ENCODE data around the gene NPDC1. TPM values are rescaled to one million over a fixed set of nuclear protein-coding genes. Genes with fewer than 3 reads are reported as not detected.

NPDC1 gene
- total RNA-seq, 1 donor from 2014 or later = 62.0 TPM

DNA sequence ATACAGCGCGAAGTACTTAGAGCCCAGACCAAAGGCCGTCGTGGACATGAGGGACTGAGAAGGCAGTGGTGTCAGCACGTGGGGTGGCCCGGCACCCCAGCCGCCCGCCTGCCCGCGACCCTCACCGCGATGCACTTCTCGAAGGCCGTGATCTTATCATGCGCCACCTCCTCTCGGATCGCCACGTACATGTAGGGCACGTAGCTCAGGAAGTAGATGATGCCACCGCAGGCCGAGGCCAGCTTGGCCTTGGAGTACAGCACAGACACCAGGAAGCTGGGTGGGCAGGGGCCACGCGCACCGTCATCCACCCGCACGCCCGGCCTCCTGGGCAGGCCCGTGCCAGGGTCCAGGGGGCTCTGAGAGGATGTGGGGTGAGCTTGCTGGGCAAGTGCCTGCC, 28.9 kb downstream of the NPDC1 start:
- Mint-ChIP-seq H3K27me3 (no peaks in the 10 kb centered on the region), H3K36me3 (ENCODE audit: insufficient read depth) (peaks cover 1% of the 10 kb centered on the region), H3K4me3 (ENCODE audit: low read depth) (no peak overlapping the region), H3K9me3 (ENCODE audit: low read depth) (no peaks in the 10 kb centered on the region), H3K27ac (no peak overlapping the region), H3K4me1 (ENCODE audit: low read depth) (no peaks in the 10 kb centered on the region)
- DNase-seq (ENCODE audit: low spot score, unreplicated experiment) = no peak
- TF ChIP-seq, protein P1, sequence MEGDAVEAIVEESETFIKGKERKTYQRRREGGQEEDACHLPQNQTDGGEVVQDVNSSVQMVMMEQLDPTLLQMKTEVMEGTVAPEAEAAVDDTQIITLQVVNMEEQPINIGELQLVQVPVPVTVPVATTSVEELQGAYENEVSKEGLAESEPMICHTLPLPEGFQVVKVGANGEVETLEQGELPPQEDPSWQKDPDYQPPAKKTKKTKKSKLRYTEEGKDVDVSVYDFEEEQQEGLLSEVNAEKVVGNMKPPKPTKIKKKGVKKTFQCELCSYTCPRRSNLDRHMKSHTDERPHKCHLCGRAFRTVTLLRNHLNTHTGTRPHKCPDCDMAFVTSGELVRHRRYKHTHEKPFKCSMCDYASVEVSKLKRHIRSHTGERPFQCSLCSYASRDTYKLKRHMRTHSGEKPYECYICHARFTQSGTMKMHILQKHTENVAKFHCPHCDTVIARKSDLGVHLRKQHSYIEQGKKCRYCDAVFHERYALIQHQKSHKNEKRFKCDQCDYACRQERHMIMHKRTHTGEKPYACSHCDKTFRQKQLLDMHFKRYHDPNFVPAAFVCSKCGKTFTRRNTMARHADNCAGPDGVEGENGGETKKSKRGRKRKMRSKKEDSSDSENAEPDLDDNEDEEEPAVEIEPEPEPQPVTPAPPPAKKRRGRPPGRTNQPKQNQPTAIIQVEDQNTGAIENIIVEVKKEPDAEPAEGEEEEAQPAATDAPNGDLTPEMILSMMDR (IDR thresholded peaks at IDR 0.05; ENCODE audit: unreplicated experiment) = no peak

DNA sequence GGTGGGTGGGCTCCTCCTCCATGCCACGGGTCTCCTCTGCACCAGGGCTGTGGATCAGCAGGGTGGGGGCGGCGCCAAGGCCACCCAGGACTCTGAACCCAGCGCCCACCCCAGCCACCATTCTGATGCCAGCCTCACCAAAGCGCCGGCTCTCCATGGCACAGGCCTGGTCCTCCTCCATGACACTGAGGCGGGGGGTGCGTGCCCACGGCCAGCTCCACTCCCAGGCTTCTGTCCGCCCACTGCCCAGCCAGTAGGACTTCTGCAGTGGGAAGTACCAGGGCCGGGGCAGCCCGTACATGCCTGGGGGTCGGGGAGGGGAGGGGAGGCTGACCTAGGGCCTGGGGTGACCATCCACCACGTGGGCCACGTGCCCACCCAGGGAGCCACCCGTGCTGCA, 29.5 kb downstream of the NPDC1 start:
- no peaks in the 10 kb centered on the region for H3K4me1 Mint-ChIP-seq (ENCODE audit: low read depth)
- TF ChIP-seq, protein P1 (IDR thresholded peaks at IDR 0.05; ENCODE audit: unreplicated experiment) = no peak
- no peaks in the 10 kb centered on the region for H3K9me3 Mint-ChIP-seq (ENCODE audit: low read depth)
- no peaks in the 10 kb centered on the region for H3K27me3 Mint-ChIP-seq
- peaks cover 1% of the 10 kb centered on the region for H3K36me3 Mint-ChIP-seq (ENCODE audit: insufficient read depth)
- no peak for DNase-seq (ENCODE audit: low spot score, unreplicated experiment)
- no peak overlapping the region for H3K27ac Mint-ChIP-seq
- H3K4me3 Mint-ChIP-seq (ENCODE audit: low read depth) = no peak overlapping the region

DNA sequence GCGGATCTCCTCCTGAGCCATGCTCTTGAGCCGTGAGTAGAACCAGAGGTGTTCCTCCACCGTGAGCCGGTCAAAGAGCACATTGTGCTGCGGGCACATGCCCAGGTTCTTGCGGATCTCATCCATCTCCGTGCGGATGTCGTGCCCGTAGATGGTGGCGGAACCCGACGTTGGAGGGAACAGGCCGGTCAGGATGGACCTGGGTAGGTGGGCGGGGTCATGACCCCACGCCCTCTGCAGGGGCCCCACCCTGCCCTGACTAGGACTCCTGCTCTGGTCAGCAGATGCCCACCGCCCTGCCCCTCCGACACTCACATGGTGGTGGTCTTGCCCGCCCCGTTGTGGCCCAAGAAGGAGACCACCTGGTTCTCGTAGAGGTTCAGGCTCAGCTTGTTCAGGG, 30.0 kb downstream of the NPDC1 start:
- Mint-ChIP-seq H3K27ac (no peak overlapping the region), H3K4me3 (ENCODE audit: low read depth) (no peak overlapping the region), H3K27me3 (no peaks in the 10 kb centered on the region), H3K9me3 (ENCODE audit: low read depth) (no peaks in the 10 kb centered on the region), H3K4me1 (ENCODE audit: low read depth) (no peaks in the 10 kb centered on the region), H3K36me3 (ENCODE audit: insufficient read depth) (peaks cover 1% of the 10 kb centered on the region)
- TF ChIP-seq, protein P1 (IDR thresholded peaks at IDR 0.05; ENCODE audit: unreplicated experiment) = no peak
- no peak for DNase-seq (ENCODE audit: low spot score, unreplicated experiment)

DNA sequence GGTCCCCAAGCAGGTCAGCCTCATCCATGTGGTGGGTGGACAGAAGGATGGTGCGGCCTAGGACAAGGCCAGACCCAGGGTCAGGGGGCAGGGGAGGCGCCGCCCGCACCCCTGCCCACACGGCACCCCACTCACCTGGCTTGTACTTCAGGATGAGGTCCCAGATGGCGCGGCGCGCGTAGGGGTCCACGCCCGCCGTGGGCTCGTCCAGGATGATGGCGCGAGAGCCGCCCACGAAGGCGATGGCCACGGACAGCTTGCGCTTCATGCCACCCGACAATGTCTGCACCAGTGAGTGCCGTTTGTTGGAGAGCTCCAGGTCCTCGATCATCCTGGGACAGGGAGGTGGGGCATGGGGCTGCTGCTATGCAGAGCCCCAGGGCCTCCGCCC, 30.4 kb downstream of the NPDC1 start:
- TF ChIP-seq, protein P1 (IDR thresholded peaks at IDR 0.05; ENCODE audit: unreplicated experiment) = no peak
- no peak overlapping the region for H3K4me3 Mint-ChIP-seq (ENCODE audit: low read depth)
- H3K9me3 Mint-ChIP-seq (ENCODE audit: low read depth) = no peaks in the 10 kb centered on the region
- no peak overlapping the region for H3K27ac Mint-ChIP-seq
- DNase-seq (ENCODE audit: low spot score, unreplicated experiment) = no peak
- H3K4me1 Mint-ChIP-seq (ENCODE audit: low read depth) = no peaks in the 10 kb centered on the region
- peaks cover 1% of the 10 kb centered on the region for H3K36me3 Mint-ChIP-seq (ENCODE audit: insufficient read depth)
- H3K27me3 Mint-ChIP-seq = no peaks in the 10 kb centered on the region

DNA sequence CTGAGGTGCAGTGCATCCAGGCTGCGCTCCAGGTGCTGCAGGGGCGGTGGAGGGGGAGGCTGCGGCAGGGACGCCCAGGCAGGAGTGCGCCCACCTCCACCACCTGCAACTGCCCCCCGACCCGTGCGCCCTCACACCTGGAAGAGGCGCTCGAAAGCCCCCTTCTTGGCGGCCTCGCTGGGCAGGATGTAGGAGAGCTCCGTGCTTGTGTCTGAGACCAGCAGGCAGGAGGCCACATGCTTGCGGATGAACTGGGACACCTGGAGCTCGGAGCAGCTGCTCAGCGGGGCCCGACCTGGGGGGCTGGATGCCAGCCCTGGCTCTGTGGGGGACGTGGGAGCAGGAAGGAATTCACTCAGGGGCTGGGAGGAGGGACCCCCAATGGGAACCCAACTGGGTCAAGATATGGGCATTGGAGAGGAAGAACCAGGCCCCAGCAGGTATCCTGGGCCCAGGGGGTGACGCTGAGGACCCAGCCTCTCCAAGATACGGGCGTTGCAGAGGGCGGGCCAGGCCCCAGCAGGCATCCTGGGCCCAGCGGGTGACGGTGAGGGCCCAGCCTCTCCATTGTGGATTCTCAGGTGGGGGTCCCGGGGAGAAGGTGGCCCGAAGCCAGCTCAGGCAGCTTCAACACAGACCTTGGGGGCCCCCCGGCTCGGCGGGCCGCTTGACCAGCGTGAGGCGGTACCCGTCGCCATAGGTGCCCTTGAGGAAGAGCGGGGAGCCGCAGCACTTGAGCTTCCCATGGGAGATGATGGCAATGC, 31.0 kb downstream of the NPDC1 start:
- no peaks in the 10 kb centered on the region for H3K4me1 Mint-ChIP-seq (ENCODE audit: low read depth)
- H3K36me3 Mint-ChIP-seq (ENCODE audit: insufficient read depth) = peaks cover 1% of the 10 kb centered on the region
- H3K4me3 Mint-ChIP-seq (ENCODE audit: low read depth) = no peak overlapping the region
- DNase-seq (ENCODE audit: low spot score, unreplicated experiment) = no peak
- H3K27me3 Mint-ChIP-seq = no peaks in the 10 kb centered on the region
- TF ChIP-seq, protein P1 (IDR thresholded peaks at IDR 0.05; ENCODE audit: unreplicated experiment) = no peak
- H3K9me3 Mint-ChIP-seq (ENCODE audit: low read depth) = no peaks in the 10 kb centered on the region
- H3K27ac Mint-ChIP-seq = no peak overlapping the region
